IPS-15b (cell line): ENCODE data around the gene NAE1.
"Not testable (repeated sequence)": the region's sequence is repeated elsewhere in the genome, so short reads cannot be mapped to it uniquely, and the experiment has no call there.

Source experiments
- H3K27me3 ChIP-seq: one replicate; pipeline ENCODE4 v1.6.1; 2013; ENCODE audit warnings: low read length; ENCODE audit not compliant: control insufficient read depth, insufficient read depth
- H3K36me3 ChIP-seq: one replicate; pipeline ENCODE4 v1.6.1; 2013; ENCODE audit warnings: low read length; ENCODE audit not compliant: control insufficient read depth, insufficient read depth
- H3K4me1 ChIP-seq: one replicate; pipeline ENCODE4 v1.6.1; 2013; ENCODE audit warnings: mild to moderate bottlenecking, low read length; ENCODE audit not compliant: control insufficient read depth, insufficient read depth
- H3K4me3 ChIP-seq: one replicate; pipeline ENCODE4 v1.5.1; 2013; ENCODE audit warnings: low read depth, low read length
- H3K9ac ChIP-seq: one replicate; pipeline ENCODE4 v1.6.1; 2013; ENCODE audit warnings: low read depth, mild to moderate bottlenecking, low read length
- H3K9me3 ChIP-seq: one replicate; pipeline ENCODE4 v1.6.1; 2013; ENCODE audit warnings: mild to moderate bottlenecking, low read length; ENCODE audit not compliant: control insufficient read depth, insufficient read depth

NAE1 gene

GRCh38 chr16:66830422-66831404, at the start of gene NAE1:
Gene NAE1 (minus strand): TSS chr16:66830976. CDS start chr16:66830899, 77 bp downstream.
- Histone ChIP-seq H3K27me3 (peaks cover 12% of the 10 kb centered on the region), H3K9ac (peak within 1 kb of the TSS; percentile 88), H3K4me3 (peak within 1 kb of the TSS; percentile 69), H3K9me3 (no peaks in the 10 kb centered on the region), H3K4me1 (no peaks in the 10 kb centered on the region), H3K36me3 (peaks cover 10% of the 10 kb centered on the region)

GRCh38 chr16:66878067-66878466, 47.3 kb upstream of the NAE1 start:
- no peak overlapping the region for H3K4me3 ChIP-seq
- H3K4me1 ChIP-seq, result peaks cover 3% of the 10 kb centered on the region
- H3K36me3 ChIP-seq, result no peaks in the 10 kb centered on the region
- H3K9ac ChIP-seq, result no peak overlapping the region
- H3K27me3 ChIP-seq, result peaks cover 9% of the 10 kb centered on the region
- no peaks in the 10 kb centered on the region for H3K9me3 ChIP-seq

- Histone ChIP-seq H3K4me1 (no peaks in the 10 kb centered on the region), H3K9me3 (no peaks in the 10 kb centered on the region), H3K36me3 (no peaks in the 10 kb centered on the region), H3K27me3 (peaks cover 5% of the 10 kb centered on the region), H3K9ac (no peak overlapping the region), H3K4me3 (no peak overlapping the region)
Measured at GRCh38 chr16:66874079-66874775, 43.5 kb upstream of the NAE1 start.

- Histone ChIP-seq H3K9me3 (no peaks in the 10 kb centered on the region), H3K4me1 (no peaks in the 10 kb centered on the region), H3K4me3 (no peak overlapping the region), H3K9ac (no peak overlapping the region), H3K27me3 (peaks cover 4% of the 10 kb centered on the region), H3K36me3 (no peaks in the 10 kb centered on the region)
Measured at GRCh38 chr16:66873685-66874055, 42.9 kb upstream of the NAE1 start.

GRCh38 chr16:66872943-66873684, 42.3 kb upstream of the NAE1 start:
- H3K4me3 ChIP-seq, result peak overlapping the region; percentile 51

GRCh38 chr16:66872559-66872942, 41.8 kb upstream of the NAE1 start:
- no peaks in the 10 kb centered on the region for H3K36me3 ChIP-seq
- H3K9me3 ChIP-seq, result no peaks in the 10 kb centered on the region
- H3K9ac ChIP-seq, result no peak overlapping the region
- H3K4me3 ChIP-seq, result peak overlapping the region; percentile 47
- no peaks in the 10 kb centered on the region for H3K4me1 ChIP-seq
- peaks cover 4% of the 10 kb centered on the region for H3K27me3 ChIP-seq

More at GRCh38 chr16:66872943-66873684, 42.3 kb upstream of the NAE1 start:
- no peaks in the 10 kb centered on the region for H3K9me3 ChIP-seq
- H3K27me3 ChIP-seq, result peaks cover 4% of the 10 kb centered on the region
- H3K36me3 ChIP-seq, result no peaks in the 10 kb centered on the region
- H3K9ac ChIP-seq, result peak overlapping the region; percentile 16
- H3K4me1 ChIP-seq, result no peaks in the 10 kb centered on the region

GRCh38 chr16:66871840-66872239, 41.1 kb upstream of the NAE1 start:
- no peaks in the 10 kb centered on the region for H3K9me3 ChIP-seq
- H3K4me3 ChIP-seq, result no peak overlapping the region
- H3K36me3 ChIP-seq, result no peaks in the 10 kb centered on the region
- H3K9ac ChIP-seq, result no peak overlapping the region
- peaks cover 4% of the 10 kb centered on the region for H3K27me3 ChIP-seq
- no peaks in the 10 kb centered on the region for H3K4me1 ChIP-seq

- not testable (repeated sequence) for H3K4me1 ChIP-seq, H3K36me3 ChIP-seq, H3K9me3 ChIP-seq, H3K27me3 ChIP-seq, H3K4me3 ChIP-seq, H3K9ac ChIP-seq
Measured at GRCh38 chr16:66871363-66871762, 40.6 kb upstream of the NAE1 start.

- H3K4me1 ChIP-seq, result no peaks in the 10 kb centered on the region
- no peaks in the 10 kb centered on the region for H3K36me3 ChIP-seq
- H3K9me3 ChIP-seq, result no peaks in the 10 kb centered on the region
- H3K9ac ChIP-seq, result no peak overlapping the region
- H3K27me3 ChIP-seq, result peaks cover 4% of the 10 kb centered on the region
- H3K4me3 ChIP-seq, result no peak overlapping the region
Measured at GRCh38 chr16:66869424-66869823, 38.6 kb upstream of the NAE1 start.

- Histone ChIP-seq H3K4me1 (no peaks in the 10 kb centered on the region), H3K27me3 (no peaks in the 10 kb centered on the region), H3K9me3 (no peaks in the 10 kb centered on the region), H3K9ac (no peak overlapping the region), H3K4me3 (no peak overlapping the region), H3K36me3 (no peaks in the 10 kb centered on the region)
Measured at GRCh38 chr16:66863707-66864106, 32.9 kb upstream of the NAE1 start.

GRCh38 chr16:66862023-66862520, 31.3 kb upstream of the NAE1 start:
- no peaks in the 10 kb centered on the region for H3K9me3 ChIP-seq
- no peak overlapping the region for H3K4me3 ChIP-seq
- no peaks in the 10 kb centered on the region for H3K36me3 ChIP-seq
- no peak overlapping the region for H3K9ac ChIP-seq
- no peaks in the 10 kb centered on the region for H3K27me3 ChIP-seq
- H3K4me1 ChIP-seq, result no peaks in the 10 kb centered on the region
